HepG2 (cell line): ENCODE data around the gene MAN2B2. TPM values are rescaled to one million over a fixed set of nuclear protein-coding genes. Genes with fewer than 3 reads are reported as not detected.
A peak's percentile ranks its signal among the peaks of the same experiment; 100 is the strongest.

ENCODE experiments used
- ATAD3A ChIP-seq: sonication (generic); formaldehyde crosslinking; IDR thresholded peaks from 2 replicates; pipeline ENCODE4 v1.4.0; 2020; ENCODE audit warnings: missing genetic modification reagents
- FOXJ3 ChIP-seq: sonication (generic); formaldehyde crosslinking; IDR thresholded peaks from 2 replicates; pipeline ENCODE4 v1.4.0; 2020; ENCODE audit warnings: missing genetic modification reagents, mild to moderate bottlenecking, borderline replicate concordance
- GATA4 ChIP-seq: sonication (generic); IDR thresholded peaks from 2 replicates; pipeline ENCODE4 v1.6.1; 2016; ENCODE audit warnings: antibody characterized with exemption, low read depth, borderline replicate concordance
- GZF1 ChIP-seq: sonication (generic); formaldehyde crosslinking; IDR thresholded peaks from 2 replicates; pipeline ENCODE4 v1.5.1; 2020; ENCODE audit warnings: mild to moderate bottlenecking, missing genetic modification reagents
- HNRNPK ChIP-seq: fragments of 200-400 bp; formaldehyde crosslinking; IDR thresholded peaks from 2 replicates; pipeline ENCODE4 v1.6.1; 2018; ENCODE audit warnings: low read length, low read depth, moderate library complexity, mild to moderate bottlenecking; ENCODE audit not compliant: poor library complexity, severe bottlenecking
- HOXA9 ChIP-seq: sonication (generic); formaldehyde crosslinking; IDR thresholded peaks from 2 replicates; pipeline ENCODE4 v1.8.1; 2022; ENCODE audit warnings: missing genetic modification reagents, mild to moderate bottlenecking, moderate library complexity, borderline replicate concordance
- MIER2 ChIP-seq: IDR thresholded peaks from 2 replicates; pipeline ENCODE4 v1.6.1; 2016; ENCODE audit warnings: missing biosample characterization, missing genetic modification reagents
- PRMT3 ChIP-seq: sonication (generic); formaldehyde crosslinking; IDR thresholded peaks from 2 replicates; pipeline ENCODE4 v1.8.1; 2022; ENCODE audit warnings: low read depth, mild to moderate bottlenecking, moderate library complexity, missing genetic modification reagents, borderline replicate concordance
- RCOR2 ChIP-seq: IDR thresholded peaks from 2 replicates; pipeline ENCODE4 v1.6.1; 2016; ENCODE audit warnings: missing biosample characterization, missing genetic modification reagents
- SMAD3 ChIP-seq: sonication (generic); formaldehyde crosslinking; IDR thresholded peaks from 2 replicates; pipeline ENCODE4 v1.4.0; 2020; ENCODE audit warnings: missing genetic modification reagents
- SMAD9 ChIP-seq: sonication (generic); formaldehyde crosslinking; IDR thresholded peaks from 2 replicates; pipeline ENCODE4 v1.5.1; 2020; ENCODE audit warnings: mild to moderate bottlenecking, missing genetic modification reagents
- SPEN ChIP-seq: sonication (generic); formaldehyde crosslinking; IDR thresholded peaks from 2 replicates; pipeline ENCODE4 v1.5.1; 2020; ENCODE audit warnings: low read depth, mild to moderate bottlenecking, missing genetic modification reagents
- TOE1 ChIP-seq: sonication (generic); formaldehyde crosslinking; IDR thresholded peaks from 2 replicates; pipeline ENCODE4 v1.4.0; 2020; ENCODE audit warnings: mild to moderate bottlenecking, missing genetic modification reagents
- ZBTB7B ChIP-seq: sonication (generic); formaldehyde crosslinking; IDR thresholded peaks from 2 replicates; pipeline ENCODE4 v1.4.0; 2020; ENCODE audit warnings: missing genetic modification reagents
- ZC3H13 ChIP-seq: sonication (generic); formaldehyde crosslinking; IDR thresholded peaks from 2 replicates; pipeline ENCODE4 v1.8.1; 2023; ENCODE audit warnings: mild to moderate bottlenecking, missing genetic modification reagents, moderate library complexity
- ZIK1 ChIP-seq: sonication (generic); formaldehyde crosslinking; IDR thresholded peaks from 2 replicates; pipeline ENCODE4 v1.5.0; 2020; ENCODE audit warnings: mild to moderate bottlenecking, low read depth, missing genetic modification reagents, borderline replicate concordance
- ZKSCAN8 ChIP-seq: IDR thresholded peaks from 2 replicates; pipeline ENCODE4 v1.6.1; 2016; ENCODE audit warnings: borderline replicate concordance, missing genetic modification reagents, missing compliant biosample characterization
- ZNF556 ChIP-seq: sonication (generic); formaldehyde crosslinking; IDR thresholded peaks from 2 replicates; pipeline ENCODE4 v1.4.0; 2020; ENCODE audit warnings: mild to moderate bottlenecking, missing genetic modification reagents, borderline replicate concordance
- ZNF766 ChIP-seq: sonication (generic); formaldehyde crosslinking; IDR thresholded peaks from 2 replicates; pipeline ENCODE4 v1.5.0; 2020; ENCODE audit warnings: missing genetic modification reagents, borderline replicate concordance
- ZNF773 ChIP-seq: sonication (generic); formaldehyde crosslinking; IDR thresholded peaks from 2 replicates; pipeline ENCODE4 v1.4.0; 2020; ENCODE audit warnings: missing genetic modification reagents, borderline replicate concordance
- ZNF788 ChIP-seq: sonication (generic); formaldehyde crosslinking; IDR thresholded peaks from 2 replicates; pipeline ENCODE4 v1.5.0; 2020; ENCODE audit warnings: mild to moderate bottlenecking, missing genetic modification reagents, borderline replicate concordance
- ZSCAN12 ChIP-seq: sonication (generic); formaldehyde crosslinking; IDR thresholded peaks from 2 replicates; pipeline ENCODE4 v1.9.0; 2021; ENCODE audit warnings: mild to moderate bottlenecking, missing genetic modification reagents
- ZSCAN29 ChIP-seq: sonication (generic); formaldehyde crosslinking; conservative IDR thresholded peaks from 2 replicates; pipeline ENCODE4 v1.4.0; 2020; ENCODE audit warnings: mild to moderate bottlenecking, missing genetic modification reagents
- polyA plus RNA-seq, 8 experiments: library from polyadenylated mRNA; depleted of rRNA in 3 of 8; stranded (reverse) in 7 of 8; unstranded in 1 of 8; fragments of >200 nt; fragmentation: Illumina TruSeq in 4 of 8; extraction: Trizol in 4 of 8; gene quantifications; 2 replicates each; pipeline versions ENCODE4 v1.2.1 to v1.2.3, GENCODE V29; 2011 to 2016; ENCODE audit warnings: low read depth in 4 of 8, missing spikeins in 1 of 8, mixed read lengths in 1 of 8; ENCODE audit not compliant: insufficient read depth in 1 of 8
- total RNA-seq, 5 experiments: library from RNA; depleted of rRNA; stranded (reverse); fragments of >200 nt; fragmentation: Illumina TruSeq; extraction: Trizol; gene quantifications; 2 replicates each; pipeline ENCODE4 v1.2.3, GENCODE V29; 2016; ENCODE audit warnings: low read depth in 1 of 5
- TF ChIP-seq, protein P1 (sequence below): sonication (generic); formaldehyde crosslinking; IDR thresholded peaks from 2 replicates; pipeline ENCODE4 v1.5.0; 2020; ENCODE audit warnings: missing genetic modification reagents
- TF ChIP-seq, protein P2 (sequence below): sonication (generic); formaldehyde crosslinking; IDR thresholded peaks from 2 replicates; pipeline ENCODE4 v1.4.0; 2020; ENCODE audit warnings: mild to moderate bottlenecking, missing genetic modification reagents

The MAN2B2 gene
- total and polyA plus RNA-seq, 2 of the 13 experiments (the other 11 are each of a cell fraction or from before 2014, with no cell fraction given) = 4.8 to 5.4 TPM

DNA sequence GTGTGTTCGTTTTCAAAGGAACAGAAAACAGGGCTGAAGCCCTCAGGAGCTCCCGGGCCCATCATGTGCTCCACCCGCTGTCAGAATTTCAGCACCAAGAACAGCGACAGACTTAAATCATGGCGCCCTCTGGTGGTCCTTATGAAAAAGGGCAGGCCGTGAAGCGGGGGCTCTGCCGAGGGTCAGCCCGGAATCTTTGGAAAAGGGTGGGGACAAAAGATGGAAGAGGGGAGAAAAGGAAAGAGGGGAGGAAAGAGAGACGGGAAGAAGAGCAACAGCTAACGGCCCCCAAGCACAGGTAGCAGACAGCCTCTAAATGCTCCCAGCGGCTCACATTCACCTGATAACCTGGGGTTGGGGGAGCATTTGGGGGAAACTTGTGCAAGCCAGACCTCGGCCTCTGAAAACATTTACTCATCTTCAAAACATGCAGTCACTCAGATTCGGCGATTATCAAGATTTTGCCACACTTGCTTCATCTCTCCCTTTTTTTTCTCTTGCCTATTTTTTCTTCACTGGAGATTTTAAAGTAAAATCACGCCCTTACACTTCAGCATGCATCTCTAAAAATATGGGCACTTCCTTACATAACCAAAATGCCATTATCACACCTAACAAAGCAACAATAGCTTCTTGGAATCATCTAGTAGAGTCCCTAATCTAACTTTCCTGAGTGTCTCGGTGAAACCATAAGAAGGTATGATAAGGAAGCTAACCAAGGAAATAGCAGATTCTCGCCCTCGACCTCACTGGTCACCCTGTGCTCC is 28.1 kb upstream of the MAN2B2 start (continued):
- TF ChIP-seq ZIK1 (peak; percentile 36; the same call in 1 of the 2 replicates), ZBTB7B (CRISPR knock-in tag) (peak; percentile 74; the same call in 1 of the 2 replicates), ZNF773 (CRISPR knock-in tag) (0 out of 2 replicates have a peak, but pooled peaks have one; percentile 88), FOXJ3 (CRISPR knock-in tag) (no peak), SPEN (CRISPR knock-in tag) (peak; percentile 41; the same call in 1 of the 2 replicates), HNRNPK (no peak), ZSCAN12 (CRISPR knock-in tag) (peak; percentile 91), SMAD3 (CRISPR knock-in tag) (peak; percentile 96), ZNF766 (CRISPR knock-in tag) (peak; percentile 85; the same call in 1 of the 2 replicates), ZNF556 (CRISPR knock-in tag) (no peak; the same call in 1 of the 2 replicates), ZKSCAN8 (CRISPR knock-in tag) (no peak), RCOR2 (CRISPR knock-in tag) (no peak), ZC3H13 (CRISPR knock-in tag) (no peak), HOXA9 (no peak), GATA4 (no peak), ZSCAN29 (CRISPR knock-in tag) (no peak), ZNF788 (CRISPR knock-in tag) (peak; percentile 27; the same call in 1 of the 2 replicates), SMAD9 (CRISPR knock-in tag) (0 out of 2 replicates have a peak, but pooled peaks have one; percentile 72), TOE1 (CRISPR knock-in tag) (0 out of 2 replicates have a peak, but pooled peaks have one; percentile 58), GZF1 (CRISPR knock-in tag) (no peak), MIER2 (CRISPR knock-in tag) (peak; percentile 99), PRMT3 (peak; percentile 45; the same call in 1 of the 2 replicates), ATAD3A (no peak)
- TF ChIP-seq, protein P1, sequence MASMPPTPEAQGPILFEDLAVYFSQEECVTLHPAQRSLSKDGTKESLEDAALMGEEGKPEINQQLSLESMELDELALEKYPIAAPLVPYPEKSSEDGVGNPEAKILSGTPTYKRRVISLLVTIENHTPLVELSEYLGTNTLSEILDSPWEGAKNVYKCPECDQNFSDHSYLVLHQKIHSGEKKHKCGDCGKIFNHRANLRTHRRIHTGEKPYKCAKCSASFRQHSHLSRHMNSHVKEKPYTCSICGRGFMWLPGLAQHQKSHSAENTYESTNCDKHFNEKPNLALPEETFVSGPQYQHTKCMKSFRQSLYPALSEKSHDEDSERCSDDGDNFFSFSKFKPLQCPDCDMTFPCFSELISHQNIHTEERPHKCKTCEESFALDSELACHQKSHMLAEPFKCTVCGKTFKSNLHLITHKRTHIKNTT = no peak
- TF ChIP-seq, protein P2, sequence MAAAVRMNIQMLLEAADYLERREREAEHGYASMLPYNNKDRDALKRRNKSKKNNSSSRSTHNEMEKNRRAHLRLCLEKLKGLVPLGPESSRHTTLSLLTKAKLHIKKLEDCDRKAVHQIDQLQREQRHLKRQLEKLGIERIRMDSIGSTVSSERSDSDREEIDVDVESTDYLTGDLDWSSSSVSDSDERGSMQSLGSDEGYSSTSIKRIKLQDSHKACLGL (CRISPR knock-in tag) = peak; percentile 59; the same call in 1 of the 2 replicates
